H1 (cell line): ENCODE measurements around the gene LMAN2. TPM values are rescaled to one million over a fixed set of nuclear protein-coding genes. Genes with fewer than 3 reads are reported as not detected.
A peak's percentile ranks its signal among the peaks of the same experiment; 100 is the strongest.

Source experiments
- CTCF ChIP-seq, 3 experiments: IDR thresholded peaks; 1 replicate in 2 of 3; 2 replicates in 1 of 3; pipeline versions ENCODE4 v1.5.1 to v1.6.1; 2011; ENCODE audit warnings: low read length in 3 of 3, mild to moderate bottlenecking in 3 of 3, inconsistent platforms in 2 of 3, low read depth in 1 of 3, moderate library complexity in 1 of 3; ENCODE audit not compliant: insufficient read depth in 1 of 3; ENCODE audit errors: control extremely low read depth in 1 of 3
- polyA plus RNA-seq, 7 experiments: library from polyadenylated mRNA; depleted of rRNA in 3 of 7; stranded (reverse) in 5 of 7; unstranded in 2 of 7; fragments of >200 nt in 5 of 7; fragments of 200-250 nt in 2 of 7; gene quantifications; 1 replicate in 5 of 7; 2 replicates in 1 of 7; 4 replicates in 1 of 7; pipeline versions ENCODE4 v1.2.1 to v1.2.3, GENCODE V29; 2011 to 2013; ENCODE audit warnings: missing spikeins in 2 of 7, mixed read lengths in 2 of 7
- total RNA-seq: library from RNA; stranded (reverse); fragmentation: NEBNext Ultra II Directional; extraction: Animal tissue kit (Norgen Biotek cat#: 25700); gene quantifications from 2 replicates; pipeline ENCODE4 v1.2.1, GENCODE V29; 2021

Gene LMAN2
- total and polyA plus RNA-seq, 2 of the 8 experiments (the other 6 are each of a cell fraction or from before 2014, with no cell fraction given) = 116 to 225 TPM

DNA sequence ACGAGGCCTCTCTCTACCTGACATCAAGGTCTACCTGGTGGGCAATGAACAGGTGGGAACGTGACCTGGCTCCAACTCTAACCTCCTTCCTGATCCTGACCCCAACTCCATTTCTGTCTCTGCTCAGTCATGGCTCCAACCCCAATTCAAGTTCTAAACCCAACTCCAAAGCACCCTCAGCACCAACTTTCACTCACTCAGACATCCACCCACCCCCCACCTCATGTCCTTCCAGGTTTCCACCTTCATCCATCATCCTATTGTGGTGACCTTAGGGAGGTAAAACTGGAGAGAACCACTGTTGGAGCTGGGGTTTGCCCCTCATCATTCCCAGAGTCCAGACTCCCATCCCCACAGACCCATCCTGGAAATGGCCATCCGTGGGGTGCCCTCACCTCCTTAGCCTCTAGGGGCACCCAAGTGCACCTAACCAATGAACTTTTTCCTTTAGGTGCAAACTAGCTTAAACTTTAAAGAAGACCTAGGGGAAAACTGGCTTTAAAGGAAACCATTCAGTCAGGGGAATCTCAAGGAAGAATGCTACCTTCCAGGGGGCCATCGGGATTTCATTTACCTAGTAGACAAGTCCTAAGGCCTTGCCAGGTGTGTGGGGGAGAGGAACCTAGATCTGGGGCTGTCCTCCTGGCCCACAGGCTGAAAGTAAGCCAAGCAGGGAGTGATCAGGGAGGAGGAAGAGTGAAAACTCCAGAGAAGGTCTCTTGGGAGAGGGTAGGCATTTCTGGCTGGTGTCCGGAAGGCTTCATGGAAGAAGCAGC lies 17.6 kb upstream of the LMAN2 start (continued):
- peak in 2 of 3 experiments; percentile 48 to 73; a peak in 3 of 4 replicates for TF ChIP-seq CTCF (IDR thresholded peaks at IDR 0.05; ENCODE audit: control extremely low read depth in 1 of 3, insufficient read depth in 1 of 3, low read depth in 1 of 3, low read length in 3 of 3)
